GM12891 (cell line): ENCODE results near the gene TRAF1.

Experiments
- DNase-seq: peaks from one replicate; pipeline ENCODE4 v3.0.0; 2011; ENCODE audit warnings: low spot score; ENCODE audit not compliant: insufficient read length
- FAIRE-seq: peaks from 2 replicates; lab custom pipeline; 2011; peaks lifted over from hg19 to GRCh38; lab: Jason Lieb, UNC
- PAX5 ChIP-seq: IDR thresholded peaks from 2 replicates; pipeline ENCODE4 v1.6.1; 2011; ENCODE audit warnings: low read length, moderate library complexity, mild to moderate bottlenecking; ENCODE audit not compliant: insufficient read depth, severe bottlenecking
- POLR2A ChIP-seq: IDR thresholded peaks from 2 replicates; pipeline ENCODE4 v1.6.1; 2011; ENCODE audit warnings: low read depth, low read length, control low read depth
- POLR2AphosphoS5 ChIP-seq: IDR thresholded peaks from 2 replicates; pipeline ENCODE4 v1.6.1; 2011; ENCODE audit warnings: low read depth, low read length, control low read depth
- POU2F2 ChIP-seq: IDR thresholded peaks from 2 replicates; pipeline ENCODE4 v1.6.1; 2011; ENCODE audit warnings: low read depth, mild to moderate bottlenecking, control low read depth, low read length, moderate library complexity
- SPI1 ChIP-seq: IDR thresholded peaks from 2 replicates; pipeline ENCODE4 v1.6.1; 2011; ENCODE audit warnings: low read depth, low read length, control low read depth
- TAF1 ChIP-seq: IDR thresholded peaks from 2 replicates; pipeline ENCODE4 v1.6.1; 2011; ENCODE audit warnings: low read depth, low read length, control low read depth

Gene TRAF1

DNA sequence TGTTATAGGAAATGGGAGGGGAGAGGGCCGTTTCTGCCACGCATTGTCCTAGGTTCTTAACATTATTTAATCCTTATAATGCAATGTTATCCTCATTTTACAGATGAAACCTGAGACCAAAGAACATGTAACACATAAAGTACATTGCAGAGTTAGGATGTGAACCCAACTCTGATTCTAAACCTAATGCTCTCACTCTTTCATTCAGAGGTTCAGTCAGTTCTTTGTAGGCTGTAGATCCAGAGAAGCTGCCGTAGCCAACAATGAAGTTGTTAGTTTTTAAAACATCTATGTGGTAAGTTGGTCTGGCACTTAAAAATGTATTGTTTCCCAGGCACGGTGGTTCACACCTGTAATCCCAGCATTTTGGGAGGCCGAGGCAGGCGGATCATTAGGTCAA, 73.4 kb downstream of the TRAF1 start:
- DNase-seq (no peak), FAIRE-seq (no peak)
- TF ChIP-seq POLR2AphosphoS5, result no peak
- TF ChIP-seq TAF1, result no peak
- TF ChIP-seq POLR2A, result no peak
- no peak for TF ChIP-seq POU2F2
- no peak for TF ChIP-seq PAX5
- TF ChIP-seq SPI1, result no peak
